ENCODE measurements around the gene FAM43A.

The FAM43A gene

DNA sequence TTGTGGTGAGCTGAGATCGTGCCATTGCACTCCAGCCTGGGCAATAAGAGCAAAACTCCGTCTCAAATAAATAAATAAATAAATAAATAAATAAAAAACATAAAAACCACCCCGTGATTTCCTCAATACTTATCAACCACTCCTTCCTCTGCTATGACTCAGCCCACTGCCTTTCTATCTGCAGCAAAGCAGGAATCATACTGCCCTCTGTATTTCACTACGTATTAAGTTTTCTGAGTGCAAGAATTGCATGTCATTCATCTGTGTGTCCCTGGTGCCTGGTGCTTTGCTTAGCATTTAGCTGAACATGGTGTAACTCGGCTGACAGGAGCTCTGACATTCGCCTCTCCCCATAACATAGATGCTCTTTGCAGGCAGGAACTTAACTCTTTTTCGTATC lies 20.8 kb upstream of the FAM43A start:
- TF ChIP-seq POLR2A (IDR thresholded peaks at IDR 0.05; ENCODE audit: low read depth, low read length) = no peak
- no peak for DNase-seq (ENCODE audit: insufficient read length, low spot score)
- FAIRE-seq = peak; percentile 52

- no peak for DNase-seq (ENCODE audit: insufficient read length, low spot score)
- no peak for TF ChIP-seq POLR2A (IDR thresholded peaks at IDR 0.05; ENCODE audit: low read depth, low read length)
- peak; percentile 41 for FAIRE-seq
Measured at GRCh38 chr3:194667363-194667762, 18.3 kb upstream of the FAM43A start.

DNA sequence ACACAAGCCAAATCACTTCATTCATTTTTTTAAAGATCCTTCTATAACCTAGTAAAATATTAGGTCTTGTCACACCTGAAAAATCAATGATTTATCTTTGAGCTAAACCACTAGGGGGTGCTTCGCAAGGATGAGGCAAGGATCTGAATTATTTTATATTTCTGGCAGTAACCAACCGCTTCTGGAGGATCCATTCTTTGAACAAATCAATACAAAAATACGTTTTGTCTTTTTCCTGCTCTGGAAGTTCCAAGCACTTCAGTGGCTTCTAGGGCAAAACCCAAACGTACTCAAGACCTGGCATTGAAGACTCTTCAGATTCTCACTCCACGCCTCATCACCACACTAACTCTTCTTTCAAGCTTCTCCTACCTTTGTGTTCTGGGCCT lies 14.2 kb upstream of the FAM43A start:
- FAIRE-seq (peak; percentile 82), DNase-seq (ENCODE audit: insufficient read length, low spot score) (no peak)
- TF ChIP-seq POLR2A (IDR thresholded peaks at IDR 0.05; ENCODE audit: low read depth, low read length) = no peak

DNA sequence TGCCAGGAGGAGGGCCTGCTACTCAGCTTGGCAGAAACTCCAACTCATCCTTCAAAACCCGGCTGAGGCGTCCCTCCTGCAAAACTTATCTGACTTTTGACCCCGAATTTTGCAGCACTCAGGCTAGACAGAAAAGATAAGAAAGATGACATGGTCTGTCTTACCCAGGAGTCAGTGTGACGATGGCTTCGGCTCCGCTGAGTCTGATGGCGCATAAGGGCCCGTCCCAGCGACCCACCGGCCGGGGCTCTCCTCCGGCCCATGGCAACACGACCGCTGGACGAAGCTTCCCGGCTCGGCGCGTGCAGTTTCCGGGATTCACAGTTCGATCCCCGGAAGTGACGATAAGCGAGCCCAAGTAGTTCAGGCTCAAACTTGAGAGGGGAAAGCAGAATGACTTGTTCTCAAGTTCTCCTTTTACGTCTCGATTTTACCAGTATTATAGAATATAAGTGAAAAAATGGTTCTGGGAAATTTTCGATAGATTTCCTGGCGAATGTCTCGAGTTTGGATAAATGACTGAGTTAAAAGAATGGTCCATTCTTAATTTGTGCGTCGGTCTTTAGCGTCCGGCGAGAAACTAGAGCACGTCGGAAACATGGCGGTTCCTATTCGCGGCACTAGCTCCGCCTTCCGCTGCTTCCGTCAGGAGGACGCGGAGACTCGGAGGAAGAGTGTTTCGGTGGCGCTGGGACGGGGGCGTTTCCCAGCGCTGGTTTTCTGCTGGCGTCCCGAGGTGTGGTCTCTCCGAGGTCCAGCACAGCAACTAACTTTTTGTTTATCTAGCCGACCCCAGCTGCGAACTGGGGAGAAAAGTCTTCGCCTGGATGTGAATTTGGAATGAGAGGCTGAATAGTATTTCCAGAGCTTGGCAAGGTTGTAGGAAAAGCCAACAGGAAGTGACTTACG lies 13.5 kb upstream of the FAM43A start, which contains the start of gene LSG1:
LSG1 (minus strand) TSS at position 292 of the 909 bp plus-strand sequence; CDS start at position 263, 29 bp downstream.
- peak; percentile 89 for DNase-seq (ENCODE audit: insufficient read length, low spot score)
- peak; percentile 73 for TF ChIP-seq POLR2A (IDR thresholded peaks at IDR 0.05; ENCODE audit: low read depth, low read length)
- FAIRE-seq = peak; percentile 95

- no peak for TF ChIP-seq POLR2A (IDR thresholded peaks at IDR 0.05; ENCODE audit: low read depth, low read length)
- FAIRE-seq (no peak), DNase-seq (ENCODE audit: insufficient read length, low spot score) (no peak)
Measured at GRCh38 chr3:194672876-194673275, 12.8 kb upstream of the FAM43A start.

DNA sequence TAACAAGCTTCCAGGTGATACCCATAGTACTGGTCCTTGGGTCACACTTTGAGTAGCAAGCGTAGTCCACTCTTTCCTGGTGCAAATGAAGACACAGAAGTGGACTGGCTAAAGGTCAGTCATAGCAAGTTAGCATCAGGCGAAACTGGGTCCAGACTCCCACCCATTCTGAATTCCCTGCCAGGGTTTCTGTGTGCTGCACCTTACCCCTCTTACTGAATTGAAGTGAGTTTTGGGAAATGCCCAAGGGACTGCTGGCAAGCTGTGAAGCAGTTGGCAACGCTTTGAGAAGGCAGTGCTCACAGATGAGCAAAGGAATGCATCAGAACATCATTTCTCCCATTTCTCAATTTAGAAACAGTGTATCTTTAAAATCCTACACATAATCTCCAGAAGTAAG lies 11.9 kb upstream of the FAM43A start:
- no peak for DNase-seq (ENCODE audit: insufficient read length, low spot score)
- no peak for FAIRE-seq
- TF ChIP-seq POLR2A (IDR thresholded peaks at IDR 0.05; ENCODE audit: low read depth, low read length) = no peak

DNA sequence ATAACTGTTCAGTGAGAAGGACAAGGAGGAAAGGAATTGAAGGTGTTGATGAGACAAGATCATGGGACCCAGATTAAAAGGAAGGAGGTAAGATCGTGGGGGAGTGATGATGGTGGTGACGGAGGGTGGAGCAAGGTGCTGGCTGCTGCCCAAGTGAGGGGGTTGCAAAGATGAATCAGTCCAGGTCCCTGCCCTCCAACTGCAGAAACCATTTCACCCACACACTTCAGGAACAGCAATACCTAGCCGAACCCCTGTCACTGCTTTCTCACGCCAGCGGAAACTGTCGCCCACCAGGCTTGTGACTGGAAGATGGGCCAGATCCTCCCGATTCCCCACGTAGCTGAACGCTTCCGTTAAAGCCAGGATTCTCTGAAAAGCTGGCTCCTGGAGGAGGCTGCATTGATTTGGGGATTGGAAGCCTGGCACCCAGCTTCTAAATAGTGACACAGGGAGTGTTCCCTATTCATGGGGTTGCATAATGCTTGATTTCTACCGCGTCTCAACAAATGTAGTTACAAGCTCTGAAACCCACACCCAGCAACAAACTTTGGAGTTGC lies 10.5 kb upstream of the FAM43A start:
- FAIRE-seq = no peak
- no peak for TF ChIP-seq POLR2A (IDR thresholded peaks at IDR 0.05; ENCODE audit: low read depth, low read length)
- DNase-seq (ENCODE audit: insufficient read length, low spot score) = no peak

DNA sequence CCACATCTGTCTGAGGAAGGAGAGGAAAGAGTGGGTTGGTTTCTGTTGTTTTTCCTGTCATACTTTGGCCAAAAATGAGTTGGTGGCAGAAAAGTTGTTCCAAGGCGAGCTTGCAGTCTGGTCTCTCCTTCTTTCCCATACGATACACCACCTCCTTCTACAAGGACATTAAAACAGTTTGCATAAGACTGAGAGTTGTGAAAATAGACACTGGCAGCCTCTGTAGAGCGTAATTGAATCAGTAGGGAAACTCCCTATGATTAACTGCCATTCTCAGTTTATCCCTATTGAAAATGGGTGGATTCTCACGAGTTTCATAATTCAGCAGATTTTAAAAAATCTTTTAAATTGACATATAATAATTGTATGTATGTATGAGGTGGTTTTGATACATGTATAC lies 10.0 kb upstream of the FAM43A start:
- no peak for TF ChIP-seq POLR2A (IDR thresholded peaks at IDR 0.05; ENCODE audit: low read depth, low read length)
- no peak for FAIRE-seq
- no peak for DNase-seq (ENCODE audit: insufficient read length, low spot score)

- no peak for FAIRE-seq
- no peak for TF ChIP-seq POLR2A (IDR thresholded peaks at IDR 0.05; ENCODE audit: low read depth, low read length)
- DNase-seq (ENCODE audit: insufficient read length, low spot score) = no peak
Measured at GRCh38 chr3:194676471-194676870, 9.2 kb upstream of the FAM43A start.

- FAIRE-seq (no peak), DNase-seq (ENCODE audit: insufficient read length, low spot score) (no peak)
- no peak for TF ChIP-seq POLR2A (IDR thresholded peaks at IDR 0.05; ENCODE audit: low read depth, low read length)
Measured at GRCh38 chr3:194680888-194681615, 4.6 kb upstream of the FAM43A start.

DNA sequence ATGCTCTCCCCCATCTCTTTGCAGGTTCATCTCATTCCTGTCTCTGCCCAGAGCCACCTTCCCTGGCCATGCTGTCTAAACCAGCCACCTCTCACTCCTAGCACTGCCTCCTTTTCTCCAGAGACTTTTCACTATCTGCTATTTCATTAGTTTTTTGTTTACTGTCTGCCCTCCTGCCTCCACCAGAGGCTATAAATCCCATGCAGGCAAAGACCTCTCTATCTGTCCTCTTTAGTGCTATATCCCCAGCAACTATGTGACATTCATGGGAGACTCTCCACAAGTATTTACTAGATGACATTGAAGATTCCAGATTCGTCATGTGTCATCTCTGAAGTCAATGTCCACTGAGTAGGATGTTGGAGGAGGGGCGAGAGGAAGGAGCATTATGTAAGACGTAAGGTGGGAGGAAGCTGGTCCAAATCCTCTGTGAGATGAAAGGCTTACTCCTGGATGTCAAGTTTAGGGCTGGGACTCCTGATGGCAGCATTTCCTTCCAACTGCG lies 3.4 kb upstream of the FAM43A start:
- no peak for TF ChIP-seq POLR2A (IDR thresholded peaks at IDR 0.05; ENCODE audit: low read depth, low read length)
- DNase-seq (ENCODE audit: insufficient read length, low spot score) = no peak
- no peak for FAIRE-seq

DNA sequence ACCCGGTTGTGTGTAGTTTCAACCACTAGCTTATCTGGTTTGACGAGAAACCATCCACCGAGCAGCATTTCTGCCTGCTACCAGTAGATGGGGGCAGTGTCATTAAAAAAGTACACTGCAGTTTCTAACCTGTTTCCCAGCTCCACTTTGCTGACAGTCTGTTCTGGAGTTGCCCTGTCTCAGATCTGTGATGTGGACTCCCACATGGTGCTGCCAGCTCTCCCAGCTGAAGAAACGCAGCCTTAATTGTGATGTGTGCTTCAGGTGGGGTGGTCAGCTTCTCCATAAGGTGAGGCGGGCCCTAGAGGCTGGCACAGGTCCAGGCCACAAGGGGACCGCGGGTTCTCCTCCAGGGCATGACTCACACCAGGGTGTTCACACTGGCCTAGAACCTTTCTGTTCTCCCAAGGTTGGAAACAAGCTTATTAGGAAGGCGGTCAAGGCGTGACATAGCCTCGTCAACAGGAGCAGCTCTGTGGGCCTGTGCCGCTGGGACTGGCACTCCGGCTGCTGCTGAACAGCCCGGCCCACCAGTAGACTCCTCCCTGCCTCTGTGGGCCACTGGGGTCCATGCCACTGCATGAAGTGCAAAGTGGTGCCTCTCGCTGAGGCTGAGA lies 2.9 kb upstream of the FAM43A start:
- FAIRE-seq (peak; percentile 96), DNase-seq (ENCODE audit: insufficient read length, low spot score) (peak; percentile 94)
- no peak for TF ChIP-seq POLR2A (IDR thresholded peaks at IDR 0.05; ENCODE audit: low read depth, low read length)

DNA sequence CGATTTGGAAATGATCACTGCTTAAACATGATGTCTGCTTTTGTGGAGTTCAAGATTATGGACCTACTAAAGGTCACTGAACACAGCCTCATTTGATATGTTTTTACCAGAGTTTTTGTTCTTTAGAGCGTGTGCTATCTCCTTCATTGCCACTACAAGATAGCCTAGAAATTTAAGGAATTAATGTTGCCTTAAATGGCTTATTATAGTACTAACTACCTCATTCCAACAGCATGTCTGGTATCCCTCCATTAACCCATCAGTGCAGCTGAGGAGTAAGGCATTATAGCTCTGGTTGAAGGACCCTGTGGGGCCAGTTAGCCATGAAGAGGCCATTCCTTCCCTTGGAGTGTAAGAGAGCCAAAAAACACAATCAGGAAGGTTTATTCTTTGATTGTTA lies 2.3 kb upstream of the FAM43A start:
- no peak for FAIRE-seq
- TF ChIP-seq POLR2A (IDR thresholded peaks at IDR 0.05; ENCODE audit: low read depth, low read length) = no peak
- DNase-seq (ENCODE audit: insufficient read length, low spot score) = no peak
